Vagina (tissue), 2 donors: Measurements from ENCODE around the gene TRIM69.

Source experiments
- POLR2A ChIP-seq, 2 donors: fragments of 450-650 bp; IDR thresholded peaks; one replicate each; pipeline ENCODE4 v1.6.1; 2017; ENCODE audit warnings: antibody characterized with exemption in 2 of 2, mild to moderate bottlenecking in 2 of 2, moderate library complexity in 2 of 2
- POLR2AphosphoS5 ChIP-seq, 2 donors: sonication (generic); formaldehyde crosslinking; IDR thresholded peaks; one replicate each; pipeline ENCODE4 v1.9.0; 2017; ENCODE audit warnings: antibody characterized with exemption in 2 of 2, mild to moderate bottlenecking in 2 of 2, low read depth in 1 of 2; ENCODE audit not compliant: insufficient read depth in 1 of 2
- TF ChIP-seq, protein P1 (sequence below), 3 experiments: fragments of 450-650 bp in 2 of 3; fragments of 200-600 bp in 1 of 3; sonication (generic) in 1 of 3; IDR thresholded peaks; one replicate each; pipeline ENCODE4 v1.5.1; 2017 to 2019; ENCODE audit warnings: antibody characterized with exemption in 3 of 3, mild to moderate bottlenecking in 2 of 3, moderate library complexity in 2 of 3

DNA sequence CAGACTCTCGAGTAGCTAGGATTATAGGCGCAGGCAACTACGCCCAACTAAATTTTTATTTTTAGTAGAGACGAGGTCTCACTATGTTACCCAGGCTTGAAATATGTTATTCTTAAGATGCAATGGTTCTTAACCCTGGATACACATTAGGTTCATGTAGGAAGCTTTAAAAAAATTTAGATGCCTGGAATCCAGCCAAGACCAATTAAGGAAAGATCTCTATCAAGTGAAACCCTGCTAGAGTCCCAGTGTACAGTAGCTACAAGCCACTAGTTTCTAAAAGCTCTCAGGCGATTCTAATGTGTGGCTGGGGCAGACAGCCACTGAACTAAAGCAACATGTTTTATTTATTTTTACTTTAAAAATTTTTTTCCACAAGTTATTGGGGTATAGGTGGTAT lies 33.2 kb downstream of the TRIM69 start:
- TF ChIP-seq, protein P1, sequence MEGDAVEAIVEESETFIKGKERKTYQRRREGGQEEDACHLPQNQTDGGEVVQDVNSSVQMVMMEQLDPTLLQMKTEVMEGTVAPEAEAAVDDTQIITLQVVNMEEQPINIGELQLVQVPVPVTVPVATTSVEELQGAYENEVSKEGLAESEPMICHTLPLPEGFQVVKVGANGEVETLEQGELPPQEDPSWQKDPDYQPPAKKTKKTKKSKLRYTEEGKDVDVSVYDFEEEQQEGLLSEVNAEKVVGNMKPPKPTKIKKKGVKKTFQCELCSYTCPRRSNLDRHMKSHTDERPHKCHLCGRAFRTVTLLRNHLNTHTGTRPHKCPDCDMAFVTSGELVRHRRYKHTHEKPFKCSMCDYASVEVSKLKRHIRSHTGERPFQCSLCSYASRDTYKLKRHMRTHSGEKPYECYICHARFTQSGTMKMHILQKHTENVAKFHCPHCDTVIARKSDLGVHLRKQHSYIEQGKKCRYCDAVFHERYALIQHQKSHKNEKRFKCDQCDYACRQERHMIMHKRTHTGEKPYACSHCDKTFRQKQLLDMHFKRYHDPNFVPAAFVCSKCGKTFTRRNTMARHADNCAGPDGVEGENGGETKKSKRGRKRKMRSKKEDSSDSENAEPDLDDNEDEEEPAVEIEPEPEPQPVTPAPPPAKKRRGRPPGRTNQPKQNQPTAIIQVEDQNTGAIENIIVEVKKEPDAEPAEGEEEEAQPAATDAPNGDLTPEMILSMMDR (IDR thresholded peaks at IDR 0.05) = no peak
- no peak for TF ChIP-seq POLR2AphosphoS5 (IDR thresholded peaks at IDR 0.05; ENCODE audit: insufficient read depth in 1 of 2, low read depth in 1 of 2)
- no peak for TF ChIP-seq POLR2A (IDR thresholded peaks at IDR 0.05)
